ENCODE measurements around the gene PLPP3. TPM values are rescaled to one million over a fixed set of nuclear protein-coding genes. Genes with fewer than 3 reads are reported as not detected.

PLPP3 gene
- total and polyA plus RNA-seq, 2 donors (not counting 1 experiment from before 2014, with no cell fraction given), result 343 to 465 TPM

DNA sequence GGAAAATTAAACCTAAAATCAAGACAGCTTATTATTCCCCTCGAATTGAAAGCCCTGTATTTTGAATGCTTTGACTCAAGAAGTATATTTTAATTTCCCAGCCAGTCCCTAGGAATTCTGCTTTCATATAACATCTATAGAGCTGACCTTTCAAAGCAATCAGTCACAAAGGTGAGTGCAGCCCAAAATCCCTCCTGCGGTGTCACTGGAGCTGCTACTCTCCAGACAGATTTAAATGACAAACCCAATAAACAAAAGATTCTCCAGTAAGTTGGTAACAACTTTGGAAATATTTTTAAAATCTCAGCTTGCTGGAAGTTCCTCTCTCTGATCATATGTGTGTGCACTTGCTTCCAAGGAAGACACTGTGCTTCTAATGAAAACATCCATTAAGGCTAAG is 14.7 kb downstream of the PLPP3 start:
- Histone ChIP-seq H3K27ac (ENCODE audit: insufficient read depth, low read length) (no peak overlapping the region), H3K4me1 (ENCODE audit: control insufficient read depth, extremely low read depth, insufficient read depth, low read length) (peaks cover 5% of the 10 kb centered on the region), H3K4me3 (replicated peaks in 1 of 4; ENCODE audit: control extremely low read depth in 1 of 4, insufficient read depth in 1 of 4, low read depth in 3 of 4, low read length in 4 of 4) (no peak overlapping the region), H4K20me1 (ENCODE audit: control insufficient read depth, extremely low read depth, insufficient read depth, low read length) (peaks cover 5% of the 10 kb centered on the region), H3K27me3 (ENCODE audit: control insufficient read depth, insufficient read depth, low read length) (no peaks in the 10 kb centered on the region), H3K9ac (ENCODE audit: insufficient read depth, low read length) (no peak overlapping the region), H3K79me2 (ENCODE audit: control insufficient read depth, insufficient read depth, low read length) (peaks cover 93% of the 10 kb centered on the region), H3K36me3 (ENCODE audit: control insufficient read depth, insufficient read depth, low read length) (no peaks in the 10 kb centered on the region), H3K9me3 (ENCODE audit: control insufficient read depth, insufficient read depth, low read depth, low read length) (no peaks in the 10 kb centered on the region), H2AFZ (ENCODE audit: low read length) (no peak overlapping the region), H3K4me2 (ENCODE audit: extremely low read depth, insufficient read depth, low read length) (no peak overlapping the region)
- no peak for TF ChIP-seq EZH2 (IDR thresholded peaks at IDR 0.05; ENCODE audit: low read length, missing control alignments)
- TF ChIP-seq, protein P1, sequence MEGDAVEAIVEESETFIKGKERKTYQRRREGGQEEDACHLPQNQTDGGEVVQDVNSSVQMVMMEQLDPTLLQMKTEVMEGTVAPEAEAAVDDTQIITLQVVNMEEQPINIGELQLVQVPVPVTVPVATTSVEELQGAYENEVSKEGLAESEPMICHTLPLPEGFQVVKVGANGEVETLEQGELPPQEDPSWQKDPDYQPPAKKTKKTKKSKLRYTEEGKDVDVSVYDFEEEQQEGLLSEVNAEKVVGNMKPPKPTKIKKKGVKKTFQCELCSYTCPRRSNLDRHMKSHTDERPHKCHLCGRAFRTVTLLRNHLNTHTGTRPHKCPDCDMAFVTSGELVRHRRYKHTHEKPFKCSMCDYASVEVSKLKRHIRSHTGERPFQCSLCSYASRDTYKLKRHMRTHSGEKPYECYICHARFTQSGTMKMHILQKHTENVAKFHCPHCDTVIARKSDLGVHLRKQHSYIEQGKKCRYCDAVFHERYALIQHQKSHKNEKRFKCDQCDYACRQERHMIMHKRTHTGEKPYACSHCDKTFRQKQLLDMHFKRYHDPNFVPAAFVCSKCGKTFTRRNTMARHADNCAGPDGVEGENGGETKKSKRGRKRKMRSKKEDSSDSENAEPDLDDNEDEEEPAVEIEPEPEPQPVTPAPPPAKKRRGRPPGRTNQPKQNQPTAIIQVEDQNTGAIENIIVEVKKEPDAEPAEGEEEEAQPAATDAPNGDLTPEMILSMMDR (conservative IDR thresholded peaks at IDR 0.05 in 1 of 2, IDR thresholded peaks at IDR 0.05 in 1 of 2; ENCODE audit: low read depth in 1 of 2, low read length in 2 of 2), result no peak
- DNase-seq (ENCODE audit: low read depth in 2 of 2), result no peak

DNA sequence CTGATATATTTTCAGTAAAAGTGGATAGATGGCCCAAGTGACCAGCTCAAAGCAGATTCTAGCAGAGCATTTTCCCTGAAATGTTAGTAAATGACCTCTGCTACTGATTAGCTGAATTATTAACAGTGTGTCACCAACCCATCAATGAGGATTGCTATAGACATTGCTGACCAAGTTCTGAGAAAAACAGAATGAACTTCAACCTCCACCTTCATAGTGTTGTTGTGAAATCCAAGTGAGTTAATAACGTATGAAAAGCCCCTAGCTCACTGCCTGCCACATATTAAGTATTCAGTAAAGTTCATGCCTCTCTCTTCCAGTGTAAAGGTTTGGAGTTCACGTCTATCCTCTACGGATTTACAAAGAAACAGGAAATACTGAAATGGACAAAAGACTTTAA is 15.8 kb downstream of the PLPP3 start:
- no peak overlapping the region for H3K4me2 ChIP-seq (ENCODE audit: extremely low read depth, insufficient read depth, low read length)
- no peak for DNase-seq (ENCODE audit: low read depth in 2 of 2)
- no peaks in the 10 kb centered on the region for H3K27me3 ChIP-seq (ENCODE audit: control insufficient read depth, insufficient read depth, low read length)
- peaks cover 94% of the 10 kb centered on the region for H3K79me2 ChIP-seq (ENCODE audit: control insufficient read depth, insufficient read depth, low read length)
- no peak overlapping the region for H3K9ac ChIP-seq (ENCODE audit: insufficient read depth, low read length)
- no peaks in the 10 kb centered on the region for H3K9me3 ChIP-seq (ENCODE audit: control insufficient read depth, insufficient read depth, low read depth, low read length)
- TF ChIP-seq, protein P1 (conservative IDR thresholded peaks at IDR 0.05 in 1 of 2, IDR thresholded peaks at IDR 0.05 in 1 of 2; ENCODE audit: low read depth in 1 of 2, low read length in 2 of 2), result no peak
- no peak for TF ChIP-seq EZH2 (IDR thresholded peaks at IDR 0.05; ENCODE audit: low read length, missing control alignments)
- H3K27ac ChIP-seq (ENCODE audit: insufficient read depth, low read length), result no peak overlapping the region
- no peak overlapping the region for H3K4me3 ChIP-seq (replicated peaks in 1 of 4; ENCODE audit: control extremely low read depth in 1 of 4, insufficient read depth in 1 of 4, low read depth in 3 of 4, low read length in 4 of 4)
- H2AFZ ChIP-seq (ENCODE audit: low read length), result no peak overlapping the region
- peaks cover 5% of the 10 kb centered on the region for H3K4me1 ChIP-seq (ENCODE audit: control insufficient read depth, extremely low read depth, insufficient read depth, low read length)
- peaks cover 5% of the 10 kb centered on the region for H4K20me1 ChIP-seq (ENCODE audit: control insufficient read depth, extremely low read depth, insufficient read depth, low read length)
- H3K36me3 ChIP-seq (ENCODE audit: control insufficient read depth, insufficient read depth, low read length), result no peaks in the 10 kb centered on the region

- H4K20me1 ChIP-seq (ENCODE audit: control insufficient read depth, extremely low read depth, insufficient read depth, low read length), result peaks cover 8% of the 10 kb centered on the region
- no peak overlapping the region for H3K27ac ChIP-seq (ENCODE audit: insufficient read depth, low read length)
- H3K9ac ChIP-seq (ENCODE audit: insufficient read depth, low read length), result no peak overlapping the region
- no peaks in the 10 kb centered on the region for H3K9me3 ChIP-seq (ENCODE audit: control insufficient read depth, insufficient read depth, low read depth, low read length)
- TF ChIP-seq, protein P1 (conservative IDR thresholded peaks at IDR 0.05 in 1 of 2, IDR thresholded peaks at IDR 0.05 in 1 of 2; ENCODE audit: low read depth in 1 of 2, low read length in 2 of 2), result no peak
- no peak for TF ChIP-seq EZH2 (IDR thresholded peaks at IDR 0.05; ENCODE audit: low read length, missing control alignments)
- no peak overlapping the region for H2AFZ ChIP-seq (ENCODE audit: low read length)
- peaks cover 95% of the 10 kb centered on the region for H3K79me2 ChIP-seq (ENCODE audit: control insufficient read depth, insufficient read depth, low read length)
- H3K4me1 ChIP-seq (ENCODE audit: control insufficient read depth, extremely low read depth, insufficient read depth, low read length), result peaks cover 5% of the 10 kb centered on the region
- no peaks in the 10 kb centered on the region for H3K27me3 ChIP-seq (ENCODE audit: control insufficient read depth, insufficient read depth, low read length)
- H3K36me3 ChIP-seq (ENCODE audit: control insufficient read depth, insufficient read depth, low read length), result no peaks in the 10 kb centered on the region
- H3K4me2 ChIP-seq (ENCODE audit: extremely low read depth, insufficient read depth, low read length), result no peak overlapping the region
- H3K4me3 ChIP-seq (replicated peaks in 1 of 4; ENCODE audit: control extremely low read depth in 1 of 4, insufficient read depth in 1 of 4, low read depth in 3 of 4, low read length in 4 of 4), result no peak overlapping the region
- no peak for DNase-seq (ENCODE audit: low read depth in 2 of 2)
Observed at GRCh38 chr1:56562891-56563452, 16.4 kb downstream of the PLPP3 start.

All from fibroblast of lung (primary cell).